B cell (primary cell): ENCODE data around the gene NUDCD3. TPM values are rescaled to one million over a fixed set of nuclear protein-coding genes. Genes with fewer than 3 reads are reported as not detected.

ENCODE experiments used
- ATAC-seq: fragments of 200-7000 bp; cut with Tn5 transposase; one replicate; pipeline ENCODE4 v1.10.0; 2021; ENCODE audit warnings: low read depth, mild to moderate bottlenecking, moderate number of reproducible peaks, moderate library complexity
- CTCF ChIA-PET: fragments of 350-600 bp; sonication (Branson Sonifier 250); formaldehyde crosslinking; loops from one replicate; lab custom pipeline; 2021; ENCODE audit warnings: antibody characterized with exemption, inconsistent platforms; lab: Charles Lee
- POLR2A ChIA-PET: fragments of 350-600 bp; sonication (Branson Sonifier 250); formaldehyde crosslinking; loops from one replicate; lab custom pipeline; 2021; ENCODE audit warnings: antibody characterized with exemption; lab: Charles Lee
- DNase-seq: peaks from one replicate; pipeline ENCODE4 v3.0.0; 2013
- H2AFZ ChIP-seq: 2 replicates; pipeline ENCODE4 v1.6.1; 2012; ENCODE audit warnings: mild to moderate bottlenecking, low read depth, low read length; ENCODE audit not compliant: insufficient read depth, poor library complexity, severe bottlenecking
- H3K27ac ChIP-seq, 2 donors: 1 replicate in 1 of 2; 2 replicates in 1 of 2; pipeline ENCODE4 v1.5.1; 2012 to 2013; ENCODE audit warnings: low read length in 2 of 2, mild to moderate bottlenecking in 2 of 2, moderate library complexity in 1 of 2
- H3K27me3 ChIP-seq, 4 experiments: fragments of 200-600 bp in 1 of 4; sonication (generic) in 1 of 4; replicated peaks in 1 of 4; 1 replicate in 2 of 4; 2 replicates in 2 of 4; pipeline versions ENCODE4 v1.6.1 to v1.7.0; 2013 to 2016; ENCODE audit warnings: low read length in 3 of 4, mild to moderate bottlenecking in 2 of 4, mixed read lengths in 1 of 4, moderate library complexity in 1 of 4; ENCODE audit not compliant: insufficient read depth in 4 of 4, control insufficient read depth in 3 of 4; ENCODE audit errors: control extremely low read depth in 1 of 4
- H3K36me3 ChIP-seq, 2 experiments: replicated peaks in 1 of 2; 1 replicate in 1 of 2; 2 replicates in 1 of 2; pipeline versions ENCODE4 v1.6.1 to v1.7.1; 2013; ENCODE audit warnings: low read length in 1 of 2; ENCODE audit not compliant: insufficient read depth in 2 of 2, control insufficient read depth in 1 of 2; ENCODE audit errors: control extremely low read depth in 1 of 2, extremely low read depth in 1 of 2
- H3K4me1 ChIP-seq, 2 donors: fragments of 200-600 bp in 1 of 2; sonication (generic) in 1 of 2; 1 replicate in 1 of 2; 2 replicates in 1 of 2; pipeline versions ENCODE4 v1.5.1 to v1.6.1; 2013 to 2017; ENCODE audit warnings: low read length in 2 of 2; ENCODE audit not compliant: control insufficient read depth in 2 of 2, insufficient read depth in 2 of 2
- H3K4me2 ChIP-seq: replicated peaks from 2 replicates; pipeline ENCODE3; 2012; ENCODE audit warnings: mild to moderate bottlenecking, low read depth, low read length; ENCODE audit not compliant: poor library complexity, severe bottlenecking
- H3K4me3 ChIP-seq, 5 experiments: fragments of 200-600 bp in 1 of 5; sonication (generic) in 1 of 5; 1 replicate in 3 of 5; 2 replicates in 2 of 5; pipeline versions ENCODE4 v1.5.1 to v1.7.0; 2011 to 2016; ENCODE audit warnings: low read length in 4 of 5, mild to moderate bottlenecking in 4 of 5, low read depth in 2 of 5, control low read depth in 1 of 5, moderate library complexity in 1 of 5; ENCODE audit not compliant: insufficient read depth in 1 of 5; ENCODE audit errors: control extremely low read depth in 1 of 5, extremely low read depth in 1 of 5
- H3K79me2 ChIP-seq: fragments of 200-600 bp; sonication (generic); one replicate; pipeline ENCODE4 v1.6.0; 2016; ENCODE audit warnings: low read length; ENCODE audit not compliant: control insufficient read depth, insufficient read depth
- H3K9ac ChIP-seq: fragments of 200-600 bp; sonication (generic); 2 replicates; pipeline ENCODE4 v1.6.1; 2017; ENCODE audit warnings: mild to moderate bottlenecking, low read length, moderate library complexity
- H3K9me3 ChIP-seq, 3 donors: one replicate each; pipeline versions ENCODE4 v1.6.1 to v1.7.1; 2013; ENCODE audit warnings: low read length in 2 of 3; ENCODE audit not compliant: control insufficient read depth in 2 of 3, insufficient read depth in 1 of 3; ENCODE audit errors: control extremely low read depth in 1 of 3
- H4K20me1 ChIP-seq: 2 replicates; pipeline ENCODE4 v1.6.0; 2012; ENCODE audit warnings: mild to moderate bottlenecking, low read length; ENCODE audit not compliant: insufficient read depth, control insufficient read depth, poor library complexity, severe bottlenecking
- H3K27ac Mint-ChIP-seq: one replicate; pipeline ENCODE4 v1.8.0; 2021; ENCODE audit warnings: mixed read lengths
- H3K27me3 Mint-ChIP-seq: one replicate; pipeline ENCODE4 v1.8.0; 2021; ENCODE audit warnings: mixed read lengths
- H3K4me1 Mint-ChIP-seq: one replicate; pipeline ENCODE4 v1.8.0; 2021; ENCODE audit warnings: mixed read lengths
- H3K4me3 Mint-ChIP-seq: one replicate; pipeline ENCODE4 v1.8.0; 2021; ENCODE audit warnings: mixed read lengths
- H3K9me3 Mint-ChIP-seq: one replicate; pipeline ENCODE4 v1.8.0; 2022; ENCODE audit warnings: mixed read lengths; ENCODE audit not compliant: insufficient read depth
- EZH2 ChIP-seq: IDR thresholded peaks from 2 replicates; pipeline ENCODE4 v1.6.1; 2012; ENCODE audit warnings: borderline replicate concordance, low read depth, mild to moderate bottlenecking, moderate library complexity, low read length; ENCODE audit not compliant: insufficient read depth, poor library complexity, severe bottlenecking
- WGBS: methylation state at CpG from one replicate; pipeline ENCODE4 v1.1.5; 2013; ENCODE audit warnings: missing lambda C conversion rate; ENCODE audit not compliant: insufficient coverage; 5-methylcytosine and 5-hydroxymethylcytosine counted together
- intact Hi-C: fragments of 100-400 bp; cut with micrococcal nuclease; formaldehyde crosslinking; loops from one replicate; pipeline ENCODE4 v1.10.0; 2022
- polyA plus RNA-seq: library from polyadenylated mRNA; depleted of rRNA; stranded (reverse); fragments of >200 nt; gene quantifications from 2 replicates; pipeline ENCODE4 v1.2.3, GENCODE V29; 2012
- total RNA-seq, 2 donors: library from RNA; stranded (reverse); fragments of 120-200 nt in 1 of 2; gene quantifications; 1 replicate in 1 of 2; 2 replicates in 1 of 2; pipeline versions ENCODE4 v1.2.3 to v1.2.4, GENCODE V29; 2013 to 2022
- TF ChIP-seq, protein P1 (sequence below): fragments of 200-600 bp; IDR thresholded peaks from one replicate; pipeline ENCODE4 v1.8.0; 2022; ENCODE audit warnings: antibody characterized with exemption, mild to moderate bottlenecking

Gene NUDCD3
- total and polyA plus RNA-seq, 2 donors (not counting 1 experiment from before 2014, with no cell fraction given), result 29.8 to 101 TPM

DNA sequence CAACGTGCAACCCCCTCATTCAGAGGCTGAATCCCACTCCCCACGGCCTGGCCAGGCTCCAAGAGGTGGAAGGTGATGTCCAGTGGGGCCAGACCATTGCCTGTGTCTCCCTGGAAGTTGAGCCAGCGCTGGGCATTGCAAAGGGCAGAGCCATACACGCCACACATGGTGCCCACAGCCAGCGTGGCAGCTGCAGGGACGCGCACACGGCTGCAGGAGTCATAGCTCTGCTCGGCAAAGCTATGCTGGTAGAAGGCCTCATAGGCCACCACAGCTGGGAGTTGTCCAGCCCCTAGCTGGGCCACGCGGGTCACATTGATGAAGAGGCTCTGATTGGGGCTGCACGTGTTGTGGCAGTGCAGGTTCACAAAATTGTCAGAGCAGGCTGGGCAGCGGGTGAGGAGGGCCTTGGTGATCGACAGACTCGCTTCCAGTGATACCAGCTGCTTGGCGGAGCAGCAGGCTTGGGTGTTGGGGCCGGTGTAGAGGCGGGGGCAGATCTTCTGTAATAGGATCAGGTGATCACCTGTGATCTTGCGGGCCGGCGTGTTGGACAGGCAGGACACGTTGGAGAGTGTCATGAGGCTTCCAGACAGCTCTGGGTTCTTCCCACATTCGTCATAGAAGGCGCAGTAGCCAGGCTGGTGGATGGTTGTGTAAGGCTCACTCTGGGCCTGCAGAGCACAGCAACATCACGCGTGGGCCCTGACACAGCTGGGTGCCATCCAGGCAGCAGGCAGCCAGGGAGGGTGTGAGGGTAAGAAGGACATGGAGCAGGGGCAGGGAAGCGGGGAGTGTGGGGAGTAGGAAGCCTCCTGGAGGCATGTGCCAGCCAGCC, 49.4 kb upstream of the NUDCD3 start:
- ATAC-seq (no peak), DNase-seq (no peak)
- Histone ChIP-seq H3K27ac (no peak overlapping the region), H4K20me1 (no peaks in the 10 kb centered on the region), H3K9ac (no peak overlapping the region), H3K36me3 (no peaks in the 10 kb centered on the region), H2AFZ (no peak overlapping the region), H3K27me3 (no peaks in the 10 kb centered on the region), H3K4me2 (no peak overlapping the region), H3K9me3 (no peaks in the 10 kb centered on the region), H3K4me3 (no peak overlapping the region), H3K79me2 (no peaks in the 10 kb centered on the region), H3K4me1 (no peaks in the 10 kb centered on the region)
- Mint-ChIP-seq H3K27ac (no peak overlapping the region), H3K4me3 (no peak overlapping the region), H3K27me3 (peaks cover 2% of the 10 kb centered on the region), H3K4me1 (no peaks in the 10 kb centered on the region), H3K9me3 (no peaks in the 10 kb centered on the region)
- ChIA-PET POLR2A (interaction anchor here (0.6 kb wide), 1 partner anchor 34 kb away, joined by 3 read pairs; the partner anchor contains the start of gene DDX56), CTCF (no interaction called here)
- intact Hi-C loops, result no loop called here
- 94% methylated on average over 27 of the region's 27 CpGs for WGBS
- no peak for TF ChIP-seq EZH2
- TF ChIP-seq, protein P1, sequence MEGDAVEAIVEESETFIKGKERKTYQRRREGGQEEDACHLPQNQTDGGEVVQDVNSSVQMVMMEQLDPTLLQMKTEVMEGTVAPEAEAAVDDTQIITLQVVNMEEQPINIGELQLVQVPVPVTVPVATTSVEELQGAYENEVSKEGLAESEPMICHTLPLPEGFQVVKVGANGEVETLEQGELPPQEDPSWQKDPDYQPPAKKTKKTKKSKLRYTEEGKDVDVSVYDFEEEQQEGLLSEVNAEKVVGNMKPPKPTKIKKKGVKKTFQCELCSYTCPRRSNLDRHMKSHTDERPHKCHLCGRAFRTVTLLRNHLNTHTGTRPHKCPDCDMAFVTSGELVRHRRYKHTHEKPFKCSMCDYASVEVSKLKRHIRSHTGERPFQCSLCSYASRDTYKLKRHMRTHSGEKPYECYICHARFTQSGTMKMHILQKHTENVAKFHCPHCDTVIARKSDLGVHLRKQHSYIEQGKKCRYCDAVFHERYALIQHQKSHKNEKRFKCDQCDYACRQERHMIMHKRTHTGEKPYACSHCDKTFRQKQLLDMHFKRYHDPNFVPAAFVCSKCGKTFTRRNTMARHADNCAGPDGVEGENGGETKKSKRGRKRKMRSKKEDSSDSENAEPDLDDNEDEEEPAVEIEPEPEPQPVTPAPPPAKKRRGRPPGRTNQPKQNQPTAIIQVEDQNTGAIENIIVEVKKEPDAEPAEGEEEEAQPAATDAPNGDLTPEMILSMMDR, result no peak
